ENCODE results near the gene FABP3.

GRCh38 chr1:31387612-31388011 is 14.7 kb upstream of the FABP3 start:
- TF ChIP-seq POLR2A (IDR thresholded peaks at IDR 0.05) (no peak), EP300 (IDR thresholded peaks at IDR 0.05) (no peak)
- TF ChIP-seq, protein P1, sequence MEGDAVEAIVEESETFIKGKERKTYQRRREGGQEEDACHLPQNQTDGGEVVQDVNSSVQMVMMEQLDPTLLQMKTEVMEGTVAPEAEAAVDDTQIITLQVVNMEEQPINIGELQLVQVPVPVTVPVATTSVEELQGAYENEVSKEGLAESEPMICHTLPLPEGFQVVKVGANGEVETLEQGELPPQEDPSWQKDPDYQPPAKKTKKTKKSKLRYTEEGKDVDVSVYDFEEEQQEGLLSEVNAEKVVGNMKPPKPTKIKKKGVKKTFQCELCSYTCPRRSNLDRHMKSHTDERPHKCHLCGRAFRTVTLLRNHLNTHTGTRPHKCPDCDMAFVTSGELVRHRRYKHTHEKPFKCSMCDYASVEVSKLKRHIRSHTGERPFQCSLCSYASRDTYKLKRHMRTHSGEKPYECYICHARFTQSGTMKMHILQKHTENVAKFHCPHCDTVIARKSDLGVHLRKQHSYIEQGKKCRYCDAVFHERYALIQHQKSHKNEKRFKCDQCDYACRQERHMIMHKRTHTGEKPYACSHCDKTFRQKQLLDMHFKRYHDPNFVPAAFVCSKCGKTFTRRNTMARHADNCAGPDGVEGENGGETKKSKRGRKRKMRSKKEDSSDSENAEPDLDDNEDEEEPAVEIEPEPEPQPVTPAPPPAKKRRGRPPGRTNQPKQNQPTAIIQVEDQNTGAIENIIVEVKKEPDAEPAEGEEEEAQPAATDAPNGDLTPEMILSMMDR (IDR thresholded peaks at IDR 0.05): no peak
